Right lobe of liver (tissue), 6 donors: ENCODE results near the gene PITPNC1. TPM values are rescaled to one million over a fixed set of nuclear protein-coding genes. Genes with fewer than 3 reads are reported as not detected.
"Not testable (repeated sequence)": the region's sequence is repeated elsewhere in the genome, so short reads cannot be mapped to it uniquely, and the experiment has no call there.

ENCODE experiments used
- ATAC-seq, 4 donors: fragments of 200-7000 bp; cut with Tn5 transposase; one replicate each; pipeline ENCODE4 v1.9.1; 2020; ENCODE audit warnings: mild to moderate bottlenecking in 4 of 4, moderate library complexity in 4 of 4
- DNase-seq, 3 donors: peaks; one replicate each; pipeline ENCODE4 v3.0.0-alpha.2; 2020
- H3K27ac ChIP-seq, 3 donors: fragments of 200-600 bp; one replicate each; pipeline ENCODE4 v1.8.0; 2022
- H3K27me3 ChIP-seq, 2 donors: fragments of 200-600 bp; one replicate each; pipeline ENCODE4 v1.8.0; 2022
- H3K36me3 ChIP-seq, 4 donors: fragments of 200-600 bp; sonication (generic) in 1 of 4; one replicate each; pipeline versions ENCODE4 v1.5.1 to v1.8.0; 2017 to 2022; ENCODE audit warnings: control low read depth in 1 of 4
- H3K4me1 ChIP-seq, 4 donors: fragments of 200-600 bp; sonication (generic) in 1 of 4; one replicate each; pipeline versions ENCODE4 v1.5.1 to v1.8.0; 2017 to 2022; ENCODE audit warnings: control low read depth in 1 of 4
- H3K4me3 ChIP-seq, 3 donors: fragments of 200-600 bp; one replicate each; pipeline ENCODE4 v1.8.0; 2022
- H3K9me3 ChIP-seq, 4 donors: fragments of 200-600 bp; sonication (generic) in 1 of 4; one replicate each; pipeline versions ENCODE4 v1.5.1 to v1.8.0; 2017 to 2022; ENCODE audit warnings: control low read depth in 1 of 4
- POLR2A ChIP-seq: fragments of 450-650 bp; IDR thresholded peaks from one replicate; pipeline ENCODE4 v1.6.1; 2017; ENCODE audit warnings: antibody characterized with exemption, mild to moderate bottlenecking
- WGBS: methylation state at CpG from one replicate; pipeline ENCODE4 v1.1.6; 2018; ENCODE audit warnings: low coverage, low lambda C conversion rate; ENCODE audit not compliant: insufficient coverage; ENCODE audit errors: missing lambda C conversion rate; 5-methylcytosine and 5-hydroxymethylcytosine counted together
- intact Hi-C, 2 donors: fragments of 100-400 bp; cut with DNase I; formaldehyde crosslinking; loops; one replicate each; pipeline versions ENCODE4 v1.11.2 to v1.14.1; 2022
- total RNA-seq, 6 experiments: library from RNA; depleted of rRNA in 2 of 6; stranded (reverse); fragments of >200 nt in 2 of 6; fragmentation: NEBNext Ultra II Directional in 3 of 6; extraction: Animal tissue kit (Norgen Biotek cat#: 25700) in 3 of 6; gene quantifications; one replicate each; pipeline versions ENCODE4 v1.1.0 to v1.2.4, GENCODE V29; 2016 to 2023
- TF ChIP-seq, protein P1 (sequence below), 4 donors: fragments of 200-600 bp in 3 of 4; fragments of 450-650 bp in 1 of 4; IDR thresholded peaks; one replicate each; pipeline versions ENCODE4 v1.5.1 to v1.8.0; 2016 to 2022; ENCODE audit warnings: antibody characterized with exemption in 4 of 4, mild to moderate bottlenecking in 2 of 4
- donor health status: DM: no; HTN: yes; CAD: no.
- donor health status: DM: no; HTN: no; CAD: no.
- donor health status: DM: no; HTN: no; CAD: no.
- donor health status: DM: no; HTN: yes; CAD: no.
- donor health status: DM: no; HTN: yes; CAD: no.

Gene PITPNC1
- total RNA-seq, 6 experiments from 2014 or later, result 4.7 to 13.0 (median 7.4) TPM

DNA sequence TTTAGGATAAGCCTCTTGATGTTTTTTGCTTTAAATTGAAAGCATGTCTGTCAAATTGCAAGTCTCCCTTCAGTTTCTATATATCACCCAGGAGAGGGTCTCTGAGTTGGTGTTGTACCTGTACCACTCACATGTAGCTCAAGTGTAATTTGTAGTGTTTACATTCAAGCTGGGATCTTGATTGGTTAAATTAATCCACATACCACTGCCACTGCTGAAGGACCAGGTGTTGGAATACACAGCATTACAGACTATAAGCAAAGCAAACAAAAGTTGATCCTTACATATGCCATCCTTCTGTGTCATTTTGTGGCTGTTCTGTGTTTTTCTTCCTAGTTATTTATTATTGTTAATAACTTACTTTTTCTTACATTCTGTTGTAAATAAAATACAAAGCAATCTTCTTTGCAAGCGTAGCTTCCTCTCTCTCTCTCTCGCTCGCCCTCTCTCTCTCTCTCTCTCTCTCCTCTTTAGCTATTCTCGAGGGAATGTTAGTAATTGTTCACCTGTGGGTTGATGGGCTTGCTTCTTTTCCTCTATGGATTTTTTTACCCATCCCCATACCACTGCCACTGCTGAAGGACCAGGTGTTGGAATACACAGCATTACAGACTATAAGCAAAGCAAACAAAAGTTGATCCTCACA lies 319.9 kb downstream of the PITPNC1 start:
- H3K4me1 ChIP-seq, result no peaks in the 10 kb centered on the region
- TF ChIP-seq, protein P1, sequence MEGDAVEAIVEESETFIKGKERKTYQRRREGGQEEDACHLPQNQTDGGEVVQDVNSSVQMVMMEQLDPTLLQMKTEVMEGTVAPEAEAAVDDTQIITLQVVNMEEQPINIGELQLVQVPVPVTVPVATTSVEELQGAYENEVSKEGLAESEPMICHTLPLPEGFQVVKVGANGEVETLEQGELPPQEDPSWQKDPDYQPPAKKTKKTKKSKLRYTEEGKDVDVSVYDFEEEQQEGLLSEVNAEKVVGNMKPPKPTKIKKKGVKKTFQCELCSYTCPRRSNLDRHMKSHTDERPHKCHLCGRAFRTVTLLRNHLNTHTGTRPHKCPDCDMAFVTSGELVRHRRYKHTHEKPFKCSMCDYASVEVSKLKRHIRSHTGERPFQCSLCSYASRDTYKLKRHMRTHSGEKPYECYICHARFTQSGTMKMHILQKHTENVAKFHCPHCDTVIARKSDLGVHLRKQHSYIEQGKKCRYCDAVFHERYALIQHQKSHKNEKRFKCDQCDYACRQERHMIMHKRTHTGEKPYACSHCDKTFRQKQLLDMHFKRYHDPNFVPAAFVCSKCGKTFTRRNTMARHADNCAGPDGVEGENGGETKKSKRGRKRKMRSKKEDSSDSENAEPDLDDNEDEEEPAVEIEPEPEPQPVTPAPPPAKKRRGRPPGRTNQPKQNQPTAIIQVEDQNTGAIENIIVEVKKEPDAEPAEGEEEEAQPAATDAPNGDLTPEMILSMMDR (IDR thresholded peaks at IDR 0.05), result no peak
- no peak for TF ChIP-seq POLR2A
- no peaks in the 10 kb centered on the region for H3K36me3 ChIP-seq
- no peaks in the 10 kb centered on the region for H3K27me3 ChIP-seq
- no peak overlapping the region for H3K4me3 ChIP-seq
- intact Hi-C loops, result loop anchor here in 1 of 2 donors (10.0 kb wide), 1 partner anchor 322 kb away; the partner anchor contains the start of gene PITPNC1
- no peak for DNase-seq
- WGBS, result 89% methylated on average over 4 of the region's 4 CpGs
- H3K27ac ChIP-seq, result no peak overlapping the region
- H3K9me3 ChIP-seq, result no peaks in the 10 kb centered on the region
- no peak for ATAC-seq

DNA sequence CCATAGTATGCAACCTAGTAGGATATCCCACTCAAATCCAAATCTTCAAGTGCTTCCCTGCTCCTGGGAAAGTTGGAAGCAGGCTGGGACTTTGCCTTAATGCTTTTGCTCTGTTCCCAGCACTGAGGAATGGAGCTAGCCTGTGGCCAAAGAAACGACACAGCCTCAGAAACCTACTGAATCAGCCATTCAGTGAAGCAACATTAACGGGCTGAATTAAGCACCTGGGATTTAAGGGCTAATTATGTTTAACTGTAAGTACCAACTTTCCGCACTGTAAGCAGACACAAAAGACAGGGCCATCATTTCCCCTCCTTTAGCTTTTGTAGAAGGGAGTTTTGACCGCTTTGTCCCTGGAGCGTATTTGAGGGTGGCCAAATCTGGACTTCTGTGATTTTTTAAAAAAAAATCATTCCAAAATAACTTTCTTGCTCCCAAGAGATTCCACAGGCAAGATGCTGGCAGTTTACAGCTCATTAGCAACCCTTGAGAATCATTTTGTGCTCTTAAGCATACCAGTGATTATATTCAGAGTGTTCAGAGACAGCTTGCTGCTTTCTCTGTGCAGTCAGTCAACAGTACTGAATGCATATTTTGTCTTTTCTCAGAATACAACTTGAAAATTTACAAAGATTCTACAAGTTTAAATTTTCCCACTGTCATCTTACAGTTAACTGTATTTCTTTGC lies 323.1 kb downstream of the PITPNC1 start:
- TF ChIP-seq, protein P1 (IDR thresholded peaks at IDR 0.05), result no peak
- no peak for TF ChIP-seq POLR2A

DNA sequence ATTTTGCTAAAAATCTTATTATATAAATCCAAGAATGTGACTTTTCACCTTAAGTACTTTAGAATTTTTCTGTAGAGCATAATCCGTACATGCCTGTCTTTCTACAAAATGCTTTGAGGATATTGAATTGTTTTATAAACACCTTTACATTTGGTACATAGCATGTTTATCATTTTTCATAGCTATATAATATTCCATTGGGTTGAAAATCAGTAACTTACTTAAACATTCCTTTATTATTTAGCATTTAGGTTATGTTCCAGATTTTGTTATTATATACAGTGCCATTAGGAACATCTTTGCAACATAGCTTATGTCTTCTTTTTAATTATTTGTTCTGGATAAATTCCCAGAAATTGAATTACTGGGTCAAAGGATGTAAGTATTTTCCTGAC lies 323.6 kb downstream of the PITPNC1 start:
- Histone ChIP-seq H3K4me1 (no peaks in the 10 kb centered on the region), H3K27me3 (no peaks in the 10 kb centered on the region)
- intact Hi-C loops, result no loop called here

More for the DNA sequence above, 323.1 kb downstream of the PITPNC1 start:
- Histone ChIP-seq H3K4me3 (no peak overlapping the region), H3K27me3 (no peaks in the 10 kb centered on the region), H3K27ac (no peak overlapping the region), H3K4me1 (no peaks in the 10 kb centered on the region), H3K36me3 (no peaks in the 10 kb centered on the region), H3K9me3 (no peaks in the 10 kb centered on the region)
- DNase-seq, result no peak
- no peak for ATAC-seq
- 47% methylated on average over 2 of the region's 5 CpGs for WGBS
- intact Hi-C loops, result no loop called here

DNA sequence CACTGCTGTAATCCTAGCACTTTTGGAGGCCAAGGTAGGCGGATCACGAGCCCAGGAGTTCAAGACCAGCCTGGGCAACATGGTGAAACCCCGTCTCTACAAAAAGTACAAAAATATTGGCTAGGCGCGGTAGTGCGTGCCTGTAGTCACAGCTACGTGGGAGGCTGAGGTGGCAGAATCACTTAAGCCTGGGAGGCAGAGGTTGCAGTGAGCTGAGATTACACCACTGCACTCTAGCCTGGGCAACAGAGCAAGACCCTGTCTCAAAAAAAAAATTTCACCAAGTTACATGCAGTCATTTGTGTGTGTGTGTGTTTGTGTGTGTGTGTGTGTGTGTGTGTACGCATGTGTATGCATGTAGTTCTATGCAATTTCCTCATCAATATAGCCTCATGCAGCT lies 325.8 kb downstream of the PITPNC1 start:
- intact Hi-C loops, H3K9me3 ChIP-seq, DNase-seq, H3K27ac ChIP-seq, H3K4me1 ChIP-seq, H3K4me3 ChIP-seq, ATAC-seq, H3K27me3 ChIP-seq, H3K36me3 ChIP-seq: not testable (repeated sequence)
- WGBS, result 88% methylated on average over 7 of the region's 8 CpGs

More for the DNA sequence above, 323.6 kb downstream of the PITPNC1 start:
- DNase-seq, result no peak
- Histone ChIP-seq H3K4me3 (no peak overlapping the region), H3K36me3 (no peaks in the 10 kb centered on the region), H3K9me3 (no peaks in the 10 kb centered on the region), H3K27ac (no peak overlapping the region)
- TF ChIP-seq, protein P1 (IDR thresholded peaks at IDR 0.05), result no peak
- TF ChIP-seq POLR2A, result no peak
- no peak for ATAC-seq
- 75% methylated on average over 1 of the region's 1 CpG for WGBS

DNA sequence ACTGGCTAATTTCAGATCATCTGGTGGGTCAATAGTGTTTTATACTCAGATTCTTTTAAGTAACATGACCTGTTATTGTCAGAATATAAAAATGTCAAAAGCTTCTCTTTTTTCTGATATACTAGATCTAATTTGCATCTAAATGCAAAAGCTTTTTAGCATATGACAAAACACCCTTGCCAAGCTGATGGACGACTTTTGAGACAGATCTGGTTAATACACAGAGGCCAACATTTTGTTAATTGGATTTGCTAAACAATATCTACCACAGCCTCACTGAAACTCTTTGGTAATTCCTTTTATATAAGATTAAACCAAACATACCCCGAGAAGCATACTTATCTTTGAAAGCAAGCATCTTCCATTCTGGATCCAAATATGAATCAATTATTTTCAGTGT lies 330.4 kb downstream of the PITPNC1 start:
- no peak for DNase-seq
- 54% methylated on average over 2 of the region's 2 CpGs for WGBS
- no peaks in the 10 kb centered on the region for H3K36me3 ChIP-seq
- TF ChIP-seq, protein P1 (IDR thresholded peaks at IDR 0.05), result no peak
- TF ChIP-seq POLR2A, result no peak
- H3K9me3 ChIP-seq, result no peaks in the 10 kb centered on the region
- intact Hi-C loops, result no loop called here
- H3K4me3 ChIP-seq, result no peak overlapping the region
- no peak for ATAC-seq
- no peaks in the 10 kb centered on the region for H3K4me1 ChIP-seq
- no peak overlapping the region for H3K27ac ChIP-seq
- H3K27me3 ChIP-seq, result no peaks in the 10 kb centered on the region
